ENCODE results near the gene TNFAIP8.

DNA sequence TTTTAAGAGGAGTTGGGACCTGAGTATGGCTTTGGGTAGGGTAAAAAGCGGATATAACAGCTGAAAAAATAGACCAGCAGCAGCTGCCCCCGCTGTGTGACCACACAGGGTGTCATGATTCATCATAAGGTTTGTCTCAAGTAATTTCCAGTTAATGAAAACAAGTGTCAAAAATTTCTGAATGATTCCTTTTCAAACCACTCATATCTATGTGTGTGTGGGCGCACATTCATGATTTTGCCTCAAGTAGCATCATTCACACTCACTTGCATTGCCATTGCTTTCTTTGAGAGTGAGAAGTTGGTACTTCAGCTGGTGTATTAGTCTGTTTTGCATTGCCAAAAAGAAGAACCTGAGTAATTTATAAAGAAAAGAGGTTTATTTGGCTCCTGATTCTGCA, 12.1 kb upstream of the TNFAIP8 start:
- TF ChIP-seq GATA2 (IDR thresholded peaks at IDR 0.05; ENCODE audit: low read depth, low read length) = no peak
- TF ChIP-seq GATA3 (IDR thresholded peaks at IDR 0.05; ENCODE audit: low read depth, low read length) = no peak
